RWPE2 (cell line): Measurements from ENCODE around the gene BRI3.

ENCODE experiments used
- ATAC-seq: fragments of 200-7000 bp; cut with Tn5 transposase; 3 replicates; pipeline ENCODE4 v1.9.1; 2021; ENCODE audit warnings: low read depth
- DNase-seq: peaks from one replicate; pipeline ENCODE4 v3.0.0-alpha.2; 2020; ENCODE audit warnings: low spot score
- H3K27ac ChIP-seq: fragments of 450-650 bp; 2 replicates; pipeline ENCODE4 v1.5.1; 2017; ENCODE audit warnings: mild to moderate bottlenecking; ENCODE audit not compliant: poor library complexity, severe bottlenecking
- H3K27me3 ChIP-seq: fragments of 250-450 bp; sonication (Bioruptor Pico); 2 replicates; pipeline ENCODE4 v1.5.1; 2021; ENCODE audit warnings: mild to moderate bottlenecking, moderate library complexity; ENCODE audit not compliant: insufficient read depth, poor library complexity, severe bottlenecking
- H3K36me3 ChIP-seq: fragments of 250-450 bp; sonication (Bioruptor Pico); 2 replicates; pipeline ENCODE4 v1.5.1; 2020; ENCODE audit warnings: low read depth, mild to moderate bottlenecking, moderate library complexity
- H3K4me1 ChIP-seq: fragments of 250-450 bp; sonication (Bioruptor Pico); 2 replicates; pipeline ENCODE4 v1.5.1; 2021; ENCODE audit warnings: mild to moderate bottlenecking, moderate library complexity; ENCODE audit not compliant: insufficient read depth, poor library complexity, severe bottlenecking
- H3K4me3 ChIP-seq: fragments of 250-450 bp; sonication (Bioruptor Pico); 2 replicates; pipeline ENCODE4 v1.5.1; 2021; ENCODE audit warnings: mild to moderate bottlenecking, moderate library complexity; ENCODE audit not compliant: severe bottlenecking
- H3K9me3 ChIP-seq: fragments of 250-450 bp; sonication (Bioruptor Pico); 2 replicates; pipeline ENCODE4 v1.5.1; 2021; ENCODE audit warnings: mild to moderate bottlenecking, moderate library complexity; ENCODE audit not compliant: severe bottlenecking
- CTCF ChIP-seq: fragments of 450-650 bp; IDR thresholded peaks from one replicate; pipeline ENCODE4 v1.5.1; 2017; ENCODE audit warnings: mild to moderate bottlenecking, moderate library complexity; ENCODE audit not compliant: poor library complexity, severe bottlenecking

BRI3 gene

DNA sequence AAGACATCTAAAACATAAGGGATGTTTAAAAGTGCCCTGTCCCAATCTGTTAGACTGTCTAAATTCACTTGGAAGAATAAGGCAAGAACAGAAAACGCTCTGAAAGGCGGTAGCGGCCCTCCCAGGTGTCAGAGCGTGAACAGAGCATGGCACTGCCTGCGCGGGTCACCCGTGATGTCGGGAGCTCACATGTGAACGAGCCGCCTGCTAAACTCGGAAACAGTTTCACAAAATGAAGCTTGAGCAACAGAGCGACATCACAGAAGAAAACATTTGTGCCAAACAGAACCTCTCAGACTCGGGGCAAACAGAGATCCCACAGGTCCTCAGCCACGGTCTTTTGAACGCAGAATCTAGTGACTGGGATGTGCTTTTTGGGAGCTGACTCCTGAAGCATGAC lies 12.8 kb downstream of the BRI3 start:
- no peaks in the 10 kb centered on the region for H3K9me3 ChIP-seq
- DNase-seq: no peak
- H3K27ac ChIP-seq: peak overlapping the region; percentile 28
- no peak overlapping the region for H3K4me3 ChIP-seq
- ATAC-seq: no peak
- no peak for TF ChIP-seq CTCF
- H3K27me3 ChIP-seq: no peaks in the 10 kb centered on the region
- H3K36me3 ChIP-seq: peaks cover 82% of the 10 kb centered on the region
- no peaks in the 10 kb centered on the region for H3K4me1 ChIP-seq

GRCh38 chr7:98294798-98295382 lies 13.4 kb downstream of the BRI3 start:
- Histone ChIP-seq H3K4me1 (no peaks in the 10 kb centered on the region), H3K9me3 (no peaks in the 10 kb centered on the region), H3K27me3 (no peaks in the 10 kb centered on the region), H3K27ac (peak overlapping the region; percentile 28), H3K36me3 (peaks cover 80% of the 10 kb centered on the region), H3K4me3 (no peak overlapping the region)
- TF ChIP-seq CTCF: peak; percentile 75
- DNase-seq: peak; percentile 73
- peak; percentile 83 for ATAC-seq

DNA sequence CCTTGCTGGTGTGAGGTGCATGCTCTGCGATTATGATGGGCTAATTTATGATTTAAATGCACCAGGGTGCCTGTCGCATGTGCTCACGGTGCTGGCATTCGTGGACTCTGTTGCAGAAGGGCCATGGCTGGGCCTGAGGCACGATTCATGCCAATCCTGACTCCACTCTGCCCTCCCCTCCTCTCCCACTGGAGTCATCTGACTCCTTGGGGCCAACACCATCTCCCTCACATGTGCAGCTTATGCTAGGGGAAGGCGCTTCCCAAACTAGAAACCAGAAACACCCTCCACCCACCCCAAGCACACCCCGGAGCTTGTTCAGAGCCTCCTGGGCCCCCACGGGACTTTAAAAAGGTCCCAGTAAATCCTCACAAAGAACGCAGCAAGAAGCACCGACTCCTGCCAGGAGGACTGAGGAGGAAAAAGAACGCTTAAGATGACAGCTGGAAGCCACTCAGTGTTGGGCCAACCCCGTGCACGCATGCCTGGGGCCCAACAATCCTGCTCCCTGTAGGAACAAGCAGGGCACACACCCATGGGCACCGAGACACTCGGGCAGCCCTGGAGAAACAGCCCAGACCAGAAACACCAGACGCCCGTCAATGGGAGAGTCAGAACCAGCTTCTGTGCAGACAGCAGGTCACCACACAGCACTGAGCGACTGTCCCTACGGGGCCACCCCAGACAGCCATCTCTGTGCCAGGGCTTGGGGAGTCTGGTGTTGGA lies 14.1 kb downstream of the BRI3 start:
- H3K9me3 ChIP-seq: no peaks in the 10 kb centered on the region
- H3K27ac ChIP-seq: peak overlapping the region; percentile 28
- no peak for TF ChIP-seq CTCF
- H3K4me3 ChIP-seq: no peak overlapping the region
- ATAC-seq (no peak), DNase-seq (no peak)
- peaks cover 80% of the 10 kb centered on the region for H3K36me3 ChIP-seq
- H3K27me3 ChIP-seq: no peaks in the 10 kb centered on the region
- H3K4me1 ChIP-seq: no peaks in the 10 kb centered on the region

DNA sequence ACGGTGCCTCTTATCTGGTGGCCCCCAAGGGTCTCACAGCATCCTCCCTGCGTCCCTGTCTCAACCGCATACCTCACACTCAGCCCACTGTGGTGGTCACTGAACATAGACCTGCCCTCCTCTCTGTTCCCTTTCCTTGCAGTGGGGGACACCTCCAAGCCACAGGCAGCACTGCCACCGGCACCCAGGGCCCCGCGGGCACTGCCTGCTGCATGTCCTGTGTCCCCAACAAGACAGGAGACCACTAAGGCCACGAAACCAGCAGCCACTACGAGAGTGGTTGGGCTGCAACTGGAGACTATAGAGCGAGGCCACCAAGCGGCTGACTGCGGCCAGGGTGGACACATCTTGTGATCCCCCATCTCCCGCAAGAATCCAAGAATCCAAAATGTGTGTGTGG lies 15.3 kb downstream of the BRI3 start:
- no peak for TF ChIP-seq CTCF
- Histone ChIP-seq H3K27me3 (no peaks in the 10 kb centered on the region), H3K27ac (no peak overlapping the region), H3K4me1 (no peaks in the 10 kb centered on the region), H3K9me3 (no peaks in the 10 kb centered on the region), H3K4me3 (no peak overlapping the region), H3K36me3 (peaks cover 73% of the 10 kb centered on the region)
- ATAC-seq: no peak
- no peak for DNase-seq
